ENCODE measurements around the gene PRRC2B.
"Not testable (repeated sequence)": the region's sequence is repeated elsewhere in the genome, so short reads cannot be mapped to it uniquely, and the experiment has no call there.

Gene PRRC2B

GRCh38 chr9:131472085-131472484 lies 78.2 kb downstream of the PRRC2B start:
- DNase-seq (ENCODE audit: low spot score), result not testable (repeated sequence)

DNA sequence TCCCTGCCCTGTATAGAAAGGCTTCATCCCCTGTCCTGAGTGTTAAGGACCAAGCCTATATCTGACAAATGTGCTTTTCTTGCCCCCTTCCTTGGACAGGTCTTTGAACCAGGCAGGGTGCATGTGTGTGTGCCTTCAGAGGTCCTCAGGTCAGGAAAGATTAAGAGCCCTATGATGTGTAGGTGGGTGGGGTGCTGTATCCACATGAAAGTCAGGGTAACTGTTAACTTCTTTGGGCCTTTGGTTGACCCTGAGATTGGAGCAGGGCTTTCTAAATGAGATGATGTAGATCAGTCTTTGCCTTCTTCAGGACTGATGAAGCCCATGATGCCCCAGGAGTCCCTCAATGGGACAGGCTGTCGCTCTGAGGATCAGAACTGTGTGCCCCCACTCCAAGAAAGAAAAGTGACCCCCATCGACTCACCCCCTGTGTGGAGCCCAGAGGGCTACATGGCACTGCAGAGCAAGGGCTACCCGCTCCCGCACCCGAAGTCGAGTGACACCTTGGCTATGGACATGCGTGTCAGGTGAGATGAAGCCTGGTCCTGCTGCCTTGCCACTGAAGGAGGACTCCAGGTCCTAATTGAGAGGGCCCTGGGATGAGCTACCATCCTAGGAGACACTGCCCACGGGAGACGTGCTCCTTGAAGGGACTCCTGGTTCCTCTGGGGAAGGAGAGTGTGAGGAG lies 79.5 kb downstream of the PRRC2B start:
- DNase-seq (ENCODE audit: low spot score), result no peak

DNA sequence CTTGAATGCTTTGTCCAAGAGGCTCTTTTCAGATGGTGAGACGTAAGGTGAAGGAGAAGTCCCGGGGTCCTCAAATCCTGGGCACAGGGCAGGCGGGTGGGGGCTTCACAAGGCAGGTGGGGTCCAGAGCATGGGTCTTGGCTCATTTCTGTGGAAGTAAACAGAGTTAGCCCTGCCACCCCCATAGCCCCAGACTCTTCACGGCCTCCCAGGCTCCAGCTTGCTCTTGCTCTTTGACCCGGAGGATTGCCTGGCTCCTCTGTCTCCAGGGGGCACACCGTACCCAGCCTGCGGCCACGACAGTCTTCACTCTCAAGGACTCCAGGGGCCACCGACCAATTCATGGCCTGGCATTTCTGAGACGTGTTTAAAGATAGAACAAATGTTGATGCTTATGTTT lies 80.0 kb downstream of the PRRC2B start:
- DNase-seq (ENCODE audit: low spot score), result no peak

DNA sequence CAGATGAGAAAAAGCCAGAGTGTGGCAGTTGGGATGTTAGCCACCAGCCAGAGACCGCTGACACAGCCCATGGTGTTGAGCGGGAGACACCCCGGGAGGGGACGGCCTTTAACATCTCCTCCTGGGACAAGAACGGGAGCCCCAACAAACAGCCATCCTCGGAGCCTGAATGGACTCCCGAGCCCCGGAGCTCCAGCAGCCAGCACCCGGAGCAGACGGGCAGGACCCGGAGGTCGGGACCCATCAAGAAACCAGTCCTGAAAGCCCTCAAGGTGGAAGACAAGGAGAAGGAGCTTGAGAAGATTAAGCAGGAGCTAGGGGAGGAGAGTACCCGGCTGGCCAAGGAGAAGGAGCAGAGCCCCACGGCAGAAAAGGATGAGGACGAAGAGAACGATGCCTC lies 80.8 kb downstream of the PRRC2B start:
- DNase-seq (ENCODE audit: low spot score), result no peak

DNA sequence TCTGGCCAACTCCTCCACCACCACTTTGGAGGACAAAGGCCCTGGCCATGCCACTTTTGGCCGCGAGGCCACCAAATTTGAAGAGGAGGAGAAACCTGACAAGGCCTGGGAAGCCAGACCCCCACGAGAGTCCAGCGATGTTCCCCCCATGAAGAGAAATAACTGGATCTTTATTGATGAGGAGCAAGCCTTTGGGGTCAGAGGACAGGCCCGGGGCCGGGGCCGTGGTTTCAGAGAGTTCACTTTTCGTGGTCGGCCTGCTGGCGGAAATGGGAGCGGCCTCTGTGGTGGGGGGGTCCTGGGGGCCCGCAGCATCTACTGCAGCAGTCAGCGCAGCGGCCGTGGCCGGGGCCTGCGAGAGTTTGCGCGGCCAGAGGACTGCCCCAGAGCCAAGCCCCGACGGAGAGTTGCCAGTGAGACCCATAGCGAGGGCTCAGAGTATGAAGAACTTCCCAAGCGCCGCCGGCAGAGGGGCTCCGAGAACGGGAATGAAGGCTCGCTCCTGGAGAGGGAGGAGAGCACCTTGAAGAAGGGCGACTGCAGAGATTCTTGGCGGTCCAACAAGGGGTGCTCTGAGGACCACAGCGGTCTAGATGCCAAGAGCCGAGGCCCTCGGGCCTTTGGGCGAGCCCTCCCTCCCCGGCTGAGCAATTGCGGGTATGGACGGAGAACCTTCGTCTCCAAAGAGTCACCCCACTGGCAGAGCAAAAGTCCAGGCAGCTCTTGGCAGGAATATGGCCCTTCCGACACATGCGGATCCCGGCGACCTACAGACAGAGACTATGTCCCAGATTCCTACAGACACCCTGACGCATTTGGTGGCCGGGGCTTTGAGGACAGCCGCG lies 81.4 kb downstream of the PRRC2B start:
- DNase-seq (ENCODE audit: low spot score), result no peak

- DNase-seq (ENCODE audit: low spot score), result no peak
Measured at GRCh38 chr9:131475956-131476776, 82.3 kb downstream of the PRRC2B start.

DNA sequence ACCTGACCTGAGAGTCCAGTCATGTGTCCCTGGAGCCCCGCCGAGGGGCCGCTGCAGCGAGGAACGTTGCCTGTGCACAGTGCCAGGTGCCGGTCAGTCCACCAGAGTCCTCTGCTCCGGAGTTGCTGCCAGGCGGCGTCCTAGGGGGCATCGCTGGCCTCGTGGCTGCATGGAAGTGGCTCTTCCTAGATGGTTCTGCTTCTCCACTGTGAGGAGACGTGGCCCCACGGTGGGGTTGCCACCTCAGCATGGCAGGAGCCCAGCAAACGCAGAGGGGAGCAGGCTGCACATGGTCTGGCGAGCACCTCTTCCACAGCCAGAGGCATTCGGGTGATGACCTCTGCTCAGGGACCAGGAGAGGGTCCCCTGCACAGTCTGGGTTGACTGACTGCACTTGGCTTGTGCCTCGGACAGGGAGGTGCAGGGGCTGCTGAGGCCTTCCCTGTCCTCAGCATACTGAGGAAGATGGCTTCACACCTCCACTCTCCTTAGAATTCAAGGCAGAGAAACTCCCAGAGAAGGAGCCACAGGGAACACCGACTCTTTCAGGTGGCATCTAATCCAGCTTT lies 83.0 kb downstream of the PRRC2B start:
- DNase-seq (ENCODE audit: low spot score), result no peak

GRCh38 chr9:131477367-131477766 lies 83.5 kb downstream of the PRRC2B start:
- no peak for DNase-seq (ENCODE audit: low spot score)

DNA sequence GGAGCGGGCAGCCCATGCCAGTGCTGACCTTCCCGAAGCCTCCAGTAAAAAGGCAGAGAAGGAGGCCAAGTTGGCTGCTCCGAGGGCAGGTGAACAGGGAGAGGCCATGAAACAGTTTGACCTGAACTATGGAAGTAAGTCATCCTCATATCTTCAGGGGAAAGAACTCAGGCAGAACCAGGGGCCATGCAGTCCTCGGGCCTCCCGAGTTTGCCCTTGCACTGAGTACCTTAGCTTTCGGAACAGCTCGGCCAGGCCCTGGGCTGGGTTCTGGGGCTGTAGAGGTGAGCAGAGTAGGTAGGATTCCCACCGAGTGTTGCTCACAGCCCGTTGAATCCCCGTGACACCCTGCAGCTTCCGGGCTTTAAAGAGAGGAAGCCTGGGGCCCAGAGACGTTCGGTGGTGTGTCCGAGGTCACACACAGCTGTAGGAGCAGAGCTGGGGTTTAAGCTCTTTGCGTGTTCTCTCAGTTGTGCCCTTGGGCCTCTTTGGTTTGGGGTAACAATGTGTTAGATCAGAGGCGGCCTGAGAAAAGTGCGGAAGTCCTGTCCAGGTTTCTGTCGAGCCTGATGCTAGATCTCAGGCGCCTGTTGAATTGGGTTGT lies 84.0 kb downstream of the PRRC2B start:
- DNase-seq (ENCODE audit: low spot score), result no peak

DNA sequence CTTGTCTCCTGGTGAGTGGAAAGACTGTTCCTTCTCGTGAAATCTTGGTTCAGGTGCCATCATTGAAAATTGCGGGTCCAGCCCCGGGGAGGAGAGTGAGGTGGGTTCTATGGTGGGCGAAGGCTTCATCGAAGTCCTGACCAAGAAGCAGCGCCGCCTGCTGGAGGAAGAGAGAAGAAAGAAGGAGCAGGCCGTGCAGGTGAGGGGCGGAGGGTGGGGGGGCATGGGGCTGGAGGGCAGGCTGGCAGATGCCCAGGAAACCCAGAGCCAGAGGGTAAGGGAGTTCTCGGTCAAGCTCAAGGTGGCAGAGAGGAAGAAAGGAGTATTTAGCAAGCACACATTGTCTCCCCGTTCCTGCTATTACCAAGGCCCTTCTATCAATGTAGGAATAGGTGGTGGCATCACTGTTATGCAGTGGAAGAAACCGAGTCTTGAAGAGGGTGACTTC lies 84.6 kb downstream of the PRRC2B start:
- peak; percentile 47 for DNase-seq (ENCODE audit: low spot score)

GRCh38 chr9:131478911-131479310 lies 85.0 kb downstream of the PRRC2B start:
- no peak for DNase-seq (ENCODE audit: low spot score)

GRCh38 chr9:131480258-131480657 lies 86.4 kb downstream of the PRRC2B start:
- no peak for DNase-seq (ENCODE audit: low spot score)

DNA sequence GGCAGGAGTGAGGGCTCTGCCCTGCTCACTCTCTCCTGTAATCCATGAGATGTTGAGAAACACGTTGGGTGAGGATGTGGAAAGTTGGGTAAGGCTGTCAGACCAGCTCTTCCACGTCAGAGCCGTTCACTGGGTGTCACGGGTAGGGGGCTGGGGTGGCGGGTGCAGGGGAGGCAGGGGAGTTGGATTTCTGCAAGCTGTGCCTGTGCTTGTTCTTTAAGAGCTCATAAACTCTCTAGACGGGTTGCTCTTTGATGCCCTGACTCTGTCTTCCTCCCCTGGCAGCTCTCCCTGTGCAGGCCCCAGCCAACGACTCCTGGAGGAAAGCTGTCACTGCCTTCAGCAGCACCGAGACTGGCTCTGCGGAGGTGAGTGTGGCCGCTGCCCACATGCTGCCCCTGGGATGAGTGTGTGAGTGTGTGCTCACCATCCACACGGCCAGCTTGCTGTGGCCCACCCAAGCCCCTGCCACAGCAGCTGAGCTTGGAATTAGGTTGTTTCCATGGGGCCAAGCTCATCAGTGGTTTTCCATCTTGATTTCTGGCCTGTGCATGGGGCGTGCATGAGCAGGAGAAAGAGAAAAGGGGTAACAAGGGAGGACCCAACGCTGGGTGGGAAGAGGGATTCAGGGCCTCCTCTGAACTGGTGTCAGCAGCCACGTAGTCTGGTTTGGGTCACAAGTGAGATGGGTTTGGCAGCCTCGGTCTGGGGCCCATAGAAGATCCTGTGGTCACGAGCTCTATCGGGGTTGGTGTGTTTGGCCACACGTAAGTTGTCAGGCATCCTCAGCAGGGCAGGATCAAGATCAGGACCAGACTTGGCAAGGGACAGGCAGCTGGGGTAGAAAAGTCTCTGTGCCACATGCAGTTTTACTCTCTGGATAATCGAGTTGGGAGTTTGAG lies 87.8 kb downstream of the PRRC2B start:
- DNase-seq (ENCODE audit: low spot score), result no peak

DNA sequence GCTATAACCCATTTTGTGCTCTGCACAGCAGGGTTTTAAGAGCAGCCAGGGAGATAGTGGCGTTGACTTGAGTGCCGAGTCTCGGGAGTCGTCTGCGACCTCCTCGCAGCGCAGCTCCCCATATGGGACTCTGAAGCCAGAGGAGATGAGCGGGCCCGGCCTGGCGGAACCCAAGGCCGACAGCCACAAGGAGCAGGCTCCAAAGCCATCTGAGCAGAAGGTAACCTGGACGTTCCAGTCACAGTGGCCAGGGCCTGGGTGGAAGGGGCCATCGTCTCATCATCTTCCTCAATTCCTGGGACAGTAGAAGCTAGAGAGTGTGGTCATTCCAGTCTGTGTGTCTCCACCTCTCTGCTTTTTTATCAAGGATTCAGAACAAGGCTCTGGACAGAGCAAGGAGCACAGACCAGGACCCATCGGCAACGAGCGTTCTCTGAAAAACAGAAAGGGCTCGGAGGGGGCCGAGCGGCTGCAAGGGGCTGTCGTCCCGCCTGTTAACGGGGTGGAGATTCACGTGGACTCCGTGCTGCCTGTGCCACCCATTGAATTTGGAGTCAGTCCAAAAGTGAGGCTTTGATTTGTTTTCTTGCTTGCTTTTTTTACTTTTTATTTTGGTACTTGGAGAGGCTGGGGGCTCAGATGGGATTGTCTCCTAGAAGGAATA lies 88.6 kb downstream of the PRRC2B start:
- no peak for DNase-seq (ENCODE audit: low spot score)

DNA sequence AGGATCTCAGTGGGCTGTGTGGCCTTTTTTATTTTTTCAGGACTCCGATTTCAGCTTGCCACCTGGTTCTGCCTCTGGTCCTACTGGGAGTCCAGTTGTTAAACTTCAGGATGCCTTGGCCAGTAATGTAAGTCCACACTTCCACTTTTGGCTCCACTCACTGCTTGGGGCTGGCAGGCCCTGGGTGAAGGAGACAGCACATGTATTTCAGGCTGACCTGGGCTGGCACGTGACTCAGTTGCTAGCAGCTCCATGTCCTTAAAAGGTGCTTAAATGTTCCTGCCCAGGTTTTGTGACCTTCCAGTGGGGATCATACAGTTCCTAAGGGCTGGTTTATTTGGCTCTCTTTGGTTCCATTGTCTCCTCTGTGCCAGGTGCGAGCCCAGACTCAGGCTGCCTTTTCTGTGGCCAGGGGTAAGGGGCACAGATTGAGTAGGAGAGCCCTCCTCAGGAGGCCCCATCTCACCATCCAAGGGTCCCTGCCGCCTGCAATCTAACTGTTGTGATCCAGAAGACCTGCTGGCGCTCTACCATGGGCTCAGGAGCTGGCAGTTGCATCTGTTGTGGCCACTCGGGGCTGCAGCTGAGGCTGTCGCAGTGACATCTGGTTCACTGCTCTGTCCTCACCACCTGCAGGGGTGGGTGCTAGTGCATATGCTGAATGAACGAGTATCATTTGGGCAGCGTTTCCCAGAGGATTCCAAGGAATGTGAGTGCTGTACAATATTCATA lies 89.6 kb downstream of the PRRC2B start:
- DNase-seq (ENCODE audit: low spot score), result no peak

DNA sequence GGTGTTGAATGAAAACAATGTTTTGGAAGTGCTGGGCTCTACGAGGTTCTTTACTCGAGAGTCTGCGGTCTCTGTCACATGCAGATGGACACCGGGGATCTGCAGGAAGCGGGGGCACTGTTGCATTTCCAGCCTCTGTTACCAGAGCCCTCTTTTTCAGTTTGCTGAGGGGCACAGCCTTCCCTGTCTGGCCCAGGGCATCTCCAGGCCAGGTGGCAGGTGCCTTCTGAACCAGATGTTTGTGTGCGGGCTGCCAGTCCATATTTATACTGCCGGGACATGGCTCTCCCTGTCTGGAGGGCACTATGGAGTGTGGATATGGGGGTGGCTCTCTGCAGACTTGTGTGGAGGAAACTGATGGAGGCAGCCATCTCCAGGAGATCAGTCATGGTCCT lies 90.2 kb downstream of the PRRC2B start:
- no peak for DNase-seq (ENCODE audit: low spot score)

DNA sequence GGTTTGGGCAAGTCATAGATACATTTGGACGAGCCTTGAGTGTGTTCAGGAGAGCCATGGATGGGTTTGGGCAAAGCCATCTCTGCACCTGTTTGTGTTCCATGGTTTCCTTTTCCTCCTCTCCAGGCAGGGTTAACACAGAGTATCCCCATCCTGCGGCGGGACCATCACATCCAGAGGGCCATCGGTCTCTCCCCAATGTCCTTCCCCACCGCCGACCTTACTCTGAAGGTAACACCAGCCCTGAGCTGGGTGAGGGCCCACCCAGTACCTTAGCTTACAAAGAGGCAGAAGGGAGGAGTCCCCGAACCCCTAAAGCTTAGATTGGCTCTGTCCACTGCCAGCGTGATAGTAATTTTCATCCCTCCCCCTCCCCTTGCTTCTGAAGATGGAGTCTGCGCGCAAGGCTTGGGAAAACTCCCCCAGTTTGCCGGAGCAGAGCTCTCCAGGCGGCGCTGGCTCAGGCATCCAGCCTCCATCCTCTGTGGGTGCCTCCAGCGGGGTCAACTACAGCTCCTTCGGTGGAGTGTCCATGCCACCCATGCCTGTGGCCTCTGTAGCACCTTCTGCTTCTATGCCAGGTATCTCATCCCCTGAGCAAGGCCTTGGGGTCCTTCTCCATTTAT lies 90.8 kb downstream of the PRRC2B start:
- no peak for DNase-seq (ENCODE audit: low spot score)

GRCh38 chr9:131485206-131485605 lies 91.3 kb downstream of the PRRC2B start:
- DNase-seq (ENCODE audit: low spot score), result no peak
